GM08714 (cell line): ENCODE results near the gene COX6B1.
A peak's percentile ranks its signal among the peaks of the same experiment; 100 is the strongest.
"Not testable (repeated sequence)": the region's sequence is repeated elsewhere in the genome, so short reads cannot be mapped to it uniquely, and the experiment has no call there.

ENCODE experiments used
- H3K4me3 ChIP-seq: fragments of 200-500 bp; sonication (Bioruptor generic); 2 replicates; pipeline ENCODE4 v1.5.1; 2014; ENCODE audit warnings: mild to moderate bottlenecking, low read length, inconsistent platforms
- ZNF274 ChIP-seq: IDR thresholded peaks from 2 replicates; pipeline ENCODE4 v1.6.1; 2012; ENCODE audit warnings: mild to moderate bottlenecking, low read depth, low read length

COX6B1 gene

DNA sequence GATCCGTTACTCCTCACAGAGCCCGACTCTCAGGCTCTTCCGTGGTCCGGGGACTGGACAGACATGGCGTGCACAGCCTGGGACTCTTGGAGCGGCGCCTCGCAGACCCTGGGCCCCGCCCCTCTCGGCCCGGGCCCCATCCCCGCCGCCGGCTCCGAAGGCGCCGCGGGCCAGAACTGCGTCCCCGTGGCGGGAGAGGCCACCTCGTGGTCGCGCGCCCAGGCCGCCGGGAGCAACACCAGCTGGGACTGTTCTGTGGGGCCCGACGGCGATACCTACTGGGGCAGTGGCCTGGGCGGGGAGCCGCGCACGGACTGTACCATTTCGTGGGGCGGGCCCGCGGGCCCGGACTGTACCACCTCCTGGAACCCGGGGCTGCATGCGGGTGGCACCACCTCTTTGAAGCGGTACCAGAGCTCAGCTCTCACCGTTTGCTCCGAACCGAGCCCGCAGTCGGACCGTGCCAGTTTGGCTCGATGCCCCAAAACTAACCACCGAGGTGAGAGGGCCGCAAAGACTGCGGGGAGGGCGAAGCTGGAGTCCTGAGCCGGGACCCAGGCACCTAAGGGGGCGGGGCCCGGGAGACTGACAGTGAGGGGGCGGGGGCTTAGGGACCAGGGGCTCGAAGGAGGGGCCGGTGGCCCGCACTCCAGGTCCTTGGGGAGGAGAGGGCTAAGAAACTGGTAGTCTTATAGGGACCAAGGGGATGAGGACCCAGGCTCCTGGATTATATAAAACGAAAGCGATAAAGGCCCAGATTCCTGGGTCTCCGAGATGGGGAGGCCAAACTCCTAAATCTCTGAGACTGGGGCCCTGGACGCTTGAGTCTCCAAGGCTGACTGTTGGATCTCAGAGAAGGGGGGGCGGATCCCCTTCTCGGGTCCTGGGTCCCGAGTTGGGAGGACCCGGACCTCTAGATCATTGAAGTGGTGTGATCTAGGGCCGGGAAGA is 4.6 kb upstream of the COX6B1 start:
- no peak for TF ChIP-seq ZNF274
- H3K4me3 ChIP-seq = peak overlapping the region; percentile 55

DNA sequence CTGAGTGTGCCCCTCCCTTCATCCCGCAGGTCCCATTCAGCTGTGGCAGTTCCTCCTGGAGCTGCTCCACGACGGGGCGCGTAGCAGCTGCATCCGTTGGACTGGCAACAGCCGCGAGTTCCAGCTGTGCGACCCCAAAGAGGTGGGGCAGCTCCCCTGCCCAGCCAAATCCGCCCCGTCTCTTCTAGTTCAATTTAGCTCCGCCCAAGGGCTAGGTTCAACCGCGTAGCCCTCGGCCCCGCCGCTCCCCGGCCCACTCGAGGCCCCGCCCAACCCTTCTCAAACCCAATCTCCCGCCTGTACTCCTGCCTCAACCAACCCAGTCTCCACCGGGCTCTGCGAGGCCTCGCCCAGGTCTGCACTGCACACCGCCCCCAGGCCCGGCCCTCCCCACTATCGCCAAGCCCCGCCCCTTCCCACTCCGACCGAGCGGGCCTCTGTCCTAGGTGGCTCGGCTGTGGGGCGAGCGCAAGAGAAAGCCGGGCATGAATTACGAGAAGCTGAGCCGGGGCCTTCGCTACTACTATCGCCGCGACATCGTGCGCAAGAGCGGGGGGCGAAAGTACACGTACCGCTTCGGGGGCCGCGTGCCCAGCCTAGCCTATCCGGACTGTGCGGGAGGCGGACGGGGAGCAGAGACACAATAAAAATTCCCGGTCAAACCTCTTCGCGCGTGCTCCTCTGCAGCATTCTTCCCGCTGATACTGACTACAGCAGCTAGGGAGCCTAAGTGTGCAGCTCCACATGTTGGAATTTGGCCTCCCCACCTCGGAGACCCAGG is 3.7 kb upstream of the COX6B1 start:
- no peak for TF ChIP-seq ZNF274
- peak overlapping the region; percentile 55 for H3K4me3 ChIP-seq

DNA sequence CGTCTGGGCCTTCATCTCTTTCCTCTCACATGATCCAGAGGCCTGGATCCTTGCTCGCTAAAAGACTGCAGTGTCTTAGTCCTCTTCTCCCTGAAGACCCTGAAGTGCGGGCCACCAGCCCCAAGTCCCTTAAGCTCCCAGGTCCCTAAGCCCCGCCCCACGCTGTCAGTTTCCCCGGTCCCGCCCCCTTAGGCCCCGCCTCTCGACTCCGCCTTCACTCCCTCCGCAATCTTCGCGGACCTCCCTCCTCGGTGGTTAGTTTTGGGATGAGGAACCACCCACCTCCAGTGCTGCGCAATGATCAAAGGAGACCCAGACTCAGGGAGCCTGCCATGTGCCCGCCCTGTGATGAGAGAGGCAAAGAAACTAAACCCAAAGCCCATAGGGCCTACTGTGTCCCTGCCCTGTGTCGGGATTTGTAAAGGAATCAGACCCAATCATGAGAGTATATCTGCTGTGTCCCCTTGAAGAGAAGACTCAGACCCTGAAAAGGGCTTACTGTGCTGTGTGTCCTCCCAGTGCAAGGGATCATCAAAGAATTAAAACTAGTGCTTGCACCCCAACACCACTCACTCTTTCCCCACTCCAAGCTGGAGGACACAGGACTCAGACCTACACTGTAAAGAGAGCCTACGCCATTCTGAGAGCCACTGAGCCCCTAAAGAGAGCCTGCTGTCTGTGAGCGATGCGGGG is 3.0 kb upstream of the COX6B1 start:
- no peak for TF ChIP-seq ZNF274
- peak overlapping the region; percentile 51 for H3K4me3 ChIP-seq

DNA sequence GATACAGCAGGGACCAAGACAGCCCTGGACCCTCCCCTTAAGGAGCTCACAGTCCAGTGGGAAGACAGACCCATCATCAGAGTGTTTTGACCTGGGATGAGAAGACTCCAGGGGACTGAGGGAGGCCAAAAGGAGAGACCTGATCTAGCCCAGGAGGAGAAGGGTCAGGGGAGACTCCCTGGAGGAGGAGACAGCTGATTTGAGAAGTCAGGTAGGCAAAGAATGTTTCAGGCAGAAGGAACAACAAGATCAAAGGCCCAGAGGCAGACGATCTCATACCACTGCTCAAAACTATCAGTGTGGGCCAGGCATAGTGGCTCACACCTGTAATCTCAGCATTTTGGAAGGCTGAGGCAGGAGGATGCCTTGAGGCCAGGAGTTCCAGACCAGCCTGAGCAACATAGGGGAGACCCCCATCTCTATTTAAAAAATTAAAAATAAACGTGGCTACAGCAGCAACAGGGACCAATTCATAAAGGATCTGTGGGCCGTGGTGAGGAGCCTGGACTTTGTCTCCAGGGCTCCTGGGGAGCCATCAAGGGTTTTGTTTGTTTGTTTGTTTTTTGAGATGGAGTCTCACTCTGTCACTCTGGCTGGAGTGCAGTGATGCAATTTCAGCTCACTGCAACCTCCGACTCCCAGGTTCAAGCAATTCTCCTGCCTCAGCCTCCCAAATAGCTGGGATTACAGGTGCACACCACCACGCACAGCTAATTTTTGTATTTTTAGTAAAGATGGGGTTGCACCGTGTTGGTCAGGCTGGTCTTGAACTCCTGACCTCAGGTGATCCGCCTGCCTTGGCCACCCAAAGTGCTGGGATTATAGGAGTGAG is 2.2 kb upstream of the COX6B1 start:
- H3K4me3 ChIP-seq = no peak overlapping the region
- no peak for TF ChIP-seq ZNF274

DNA sequence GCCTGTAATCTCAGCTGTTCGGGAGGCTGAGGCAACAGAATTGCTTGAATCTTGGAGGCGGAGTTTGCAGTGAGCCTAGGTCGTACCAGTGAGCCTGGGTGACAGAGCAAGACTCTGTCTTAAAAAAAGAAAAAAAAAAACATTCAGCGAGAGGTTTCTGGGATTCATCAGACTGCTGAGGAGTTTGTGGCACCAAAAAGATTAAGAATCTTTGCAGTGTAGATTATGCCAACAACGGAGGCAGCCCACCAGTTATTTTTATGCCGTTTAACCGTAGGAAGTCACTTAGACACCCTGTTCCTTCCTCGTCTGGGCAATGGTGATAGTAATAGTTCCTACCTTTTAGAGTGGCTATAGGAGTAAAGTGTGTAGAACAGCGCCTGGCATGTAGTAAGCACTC is 2.5 kb downstream of the COX6B1 start:
- no peak overlapping the region for H3K4me3 ChIP-seq
- TF ChIP-seq ZNF274 = no peak

DNA sequence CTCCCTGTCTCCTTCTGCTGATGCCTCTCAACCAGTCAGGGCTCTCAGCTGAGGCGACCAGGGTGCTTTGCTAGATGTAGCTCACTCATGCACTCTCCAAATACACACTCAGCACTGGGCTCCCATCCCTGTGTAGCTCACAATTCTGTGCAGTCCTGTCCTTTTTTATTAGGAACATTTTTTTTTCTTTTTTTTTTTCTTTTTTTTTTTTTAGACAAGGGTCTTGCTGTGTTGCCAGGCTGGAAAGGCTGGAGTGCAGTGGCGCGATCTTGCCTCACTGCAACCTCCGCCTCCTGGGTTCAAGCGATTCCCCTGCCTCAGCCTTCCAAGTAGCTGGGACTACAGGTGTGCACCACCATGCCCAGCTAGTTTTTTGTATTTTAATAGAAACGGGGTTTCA is 6.7 kb downstream of the COX6B1 start:
- not testable (repeated sequence) for H3K4me3 ChIP-seq

DNA sequence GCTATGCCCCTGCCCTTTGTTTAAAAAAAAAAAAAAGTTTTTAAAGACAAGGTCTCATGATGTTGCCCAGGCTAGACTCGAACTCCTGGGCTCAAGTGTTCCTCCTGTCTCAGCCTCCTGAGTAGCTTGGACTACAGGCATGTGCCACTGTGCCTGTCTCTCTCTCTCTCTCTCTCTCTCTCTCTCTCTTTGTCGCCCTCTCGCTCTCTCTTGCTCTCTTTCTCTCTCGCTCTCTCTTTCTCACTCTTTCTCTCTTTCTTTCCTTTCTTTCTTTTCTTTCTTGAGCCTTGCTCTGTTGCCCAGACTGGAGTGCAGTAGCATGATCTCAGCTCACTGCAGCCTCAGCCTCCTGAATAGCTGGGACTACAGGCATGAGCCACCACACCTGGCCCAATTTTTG is 7.5 kb downstream of the COX6B1 start:
- no peak overlapping the region for H3K4me3 ChIP-seq

DNA sequence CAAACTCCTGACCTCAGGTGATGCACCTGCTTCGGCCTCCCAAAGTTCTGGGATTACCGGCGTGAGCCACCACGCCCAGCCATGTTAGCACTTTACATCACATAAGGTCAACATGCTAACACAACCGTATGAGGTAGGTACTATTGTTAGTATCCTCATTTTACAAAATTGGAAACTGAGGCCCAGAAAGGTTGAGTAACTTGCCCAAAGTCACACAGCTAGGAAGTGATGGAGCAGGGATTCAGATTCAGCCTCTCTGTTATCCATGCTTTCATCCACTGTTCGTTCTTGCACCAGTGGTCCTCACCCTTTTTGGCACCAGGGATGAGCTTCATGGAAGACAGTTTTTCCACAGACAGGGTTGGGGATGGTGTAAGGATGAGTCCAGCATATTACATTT is 8.6 kb downstream of the COX6B1 start:
- no peak overlapping the region for H3K4me3 ChIP-seq
- no peak for TF ChIP-seq ZNF274

More for the DNA sequence above, 7.5 kb downstream of the COX6B1 start:
- no peak for TF ChIP-seq ZNF274

DNA sequence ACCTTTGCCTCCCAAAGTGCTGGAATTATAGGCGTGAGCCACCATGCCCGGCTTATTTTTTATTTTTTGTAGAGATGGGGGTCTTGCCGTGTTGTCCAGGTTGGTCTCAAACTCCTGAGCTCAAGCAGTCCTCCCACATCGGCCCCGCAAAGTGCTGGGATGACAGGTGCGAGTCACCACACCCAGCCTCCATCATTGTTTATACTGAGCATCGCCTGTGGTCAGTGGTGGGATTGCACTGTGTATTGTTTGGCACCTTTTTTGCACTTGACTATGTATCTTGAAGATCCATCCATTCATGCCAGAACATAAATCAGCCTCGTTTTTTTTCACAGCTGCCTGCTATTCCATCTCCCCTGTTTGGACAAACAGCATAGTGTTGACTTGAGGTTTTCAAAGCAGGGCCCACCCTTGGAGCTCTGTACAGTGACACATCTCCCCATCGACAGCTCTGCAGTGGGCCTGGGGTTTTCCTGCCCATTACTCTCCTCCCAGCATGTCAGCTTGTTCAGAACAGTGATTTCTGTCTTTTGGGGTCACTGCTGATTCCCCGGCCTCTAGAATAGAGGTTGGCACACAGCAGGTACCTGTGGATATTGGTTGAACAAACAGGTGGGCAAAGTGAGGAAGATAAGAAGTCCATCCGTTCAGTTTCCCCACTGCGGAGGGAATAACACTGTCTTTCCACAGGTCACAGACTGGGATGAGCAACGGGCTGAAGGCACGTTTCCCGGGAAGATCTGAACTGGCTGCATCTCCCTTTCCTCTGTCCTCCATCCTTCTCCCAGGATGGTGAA is 10.0 kb downstream of the COX6B1 start:
- no peak for TF ChIP-seq ZNF274
- no peak overlapping the region for H3K4me3 ChIP-seq

DNA sequence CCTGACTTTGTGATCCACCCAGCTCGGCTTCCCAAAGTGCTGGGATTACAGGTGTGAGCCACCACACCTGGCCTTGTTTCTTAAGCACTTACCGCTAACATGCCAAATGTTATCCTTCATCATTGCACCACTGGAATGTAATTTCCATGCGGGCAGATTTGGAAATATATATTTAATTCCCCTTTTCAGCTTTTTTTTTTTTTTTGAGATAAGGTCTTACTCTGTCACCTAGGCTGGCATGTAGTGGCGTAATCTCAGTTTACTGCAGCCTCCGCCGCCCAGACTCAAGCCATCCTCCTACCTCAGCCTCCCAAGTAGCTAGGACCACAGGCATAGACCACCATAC is 13.8 kb downstream of the COX6B1 start:
- no peak overlapping the region for H3K4me3 ChIP-seq
- TF ChIP-seq ZNF274 = no peak

DNA sequence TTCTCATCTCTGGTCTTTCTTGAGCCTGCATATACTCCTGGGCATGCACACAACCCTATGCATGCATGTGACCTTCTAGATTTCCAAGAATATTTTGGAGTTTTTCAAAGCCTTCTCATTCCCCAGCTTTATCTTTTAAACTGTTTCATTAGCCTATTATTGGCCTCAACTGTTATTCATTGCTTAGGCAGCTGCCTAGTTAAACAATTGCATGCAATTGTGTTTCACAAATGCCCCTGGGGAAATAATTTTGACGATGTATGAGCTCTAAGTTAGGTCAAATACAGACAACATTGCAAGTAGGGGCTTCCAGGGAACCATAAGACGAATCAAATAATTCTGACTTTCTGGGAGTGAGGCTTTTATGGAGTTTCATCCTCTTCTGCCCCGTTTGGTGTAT is 15.9 kb downstream of the COX6B1 start:
- no peak for TF ChIP-seq ZNF274
- no peak overlapping the region for H3K4me3 ChIP-seq

DNA sequence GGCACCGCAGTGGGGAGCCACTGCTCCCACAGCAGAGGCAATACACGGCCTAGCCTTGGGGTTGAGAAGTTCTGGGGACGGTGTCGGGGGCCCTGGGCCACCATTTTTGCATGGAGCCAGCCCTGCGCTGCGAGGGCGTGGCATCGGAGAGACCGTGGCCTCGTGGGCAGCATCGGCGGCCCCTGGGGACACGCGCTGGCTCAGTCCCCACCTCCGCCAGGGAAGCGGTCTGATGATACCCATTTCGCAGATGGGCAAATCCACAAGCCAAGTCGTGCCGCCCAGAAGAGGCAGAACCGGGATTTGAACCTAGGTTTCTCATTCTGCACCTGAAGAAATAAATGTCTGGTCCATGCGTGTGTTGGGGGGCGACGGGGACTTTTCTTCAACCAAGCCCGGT is 17.0 kb downstream of the COX6B1 start:
- H3K4me3 ChIP-seq = no peak overlapping the region
- TF ChIP-seq ZNF274 = no peak

DNA sequence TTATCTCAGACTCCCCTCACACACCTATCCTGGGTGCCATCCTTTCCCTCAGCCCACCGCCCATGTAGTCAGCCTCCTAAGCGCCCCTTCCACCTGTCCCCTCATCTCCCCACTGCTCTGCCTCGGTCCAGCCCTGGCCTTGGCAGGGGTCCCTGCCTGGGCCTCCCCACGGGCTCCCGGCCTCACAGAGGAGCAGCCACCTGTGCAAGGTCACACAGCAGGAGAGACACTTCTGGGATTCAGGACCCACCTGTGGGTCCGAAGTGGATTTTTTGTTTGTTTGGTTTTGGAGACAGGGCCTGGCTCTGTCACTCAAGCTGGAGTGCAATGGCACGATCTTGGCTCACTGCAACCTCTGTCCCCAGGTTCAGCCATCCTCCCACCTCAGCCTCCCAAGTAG is 17.5 kb downstream of the COX6B1 start:
- TF ChIP-seq ZNF274 = no peak
- no peak overlapping the region for H3K4me3 ChIP-seq
